ENCODE measurements around the gene CCDC74B. TPM values are rescaled to one million over a fixed set of nuclear protein-coding genes. Genes with fewer than 3 reads are reported as not detected.
"Not testable (repeated sequence)": the region's sequence is repeated elsewhere in the genome, so short reads cannot be mapped to it uniquely, and the experiment has no call there.

The CCDC74B gene
- total RNA-seq, 1 donor from 2014 or later: 10.9 TPM

GRCh38 chr2:130165293-130166016 lies 20.5 kb upstream of the CCDC74B start:
- H3K4me1 Mint-ChIP-seq (ENCODE audit: low read depth): no peaks in the 10 kb centered on the region
- no peak overlapping the region for H3K4me3 Mint-ChIP-seq (ENCODE audit: low read depth)
- peaks cover 19% of the 10 kb centered on the region for H3K36me3 Mint-ChIP-seq (ENCODE audit: insufficient read depth)
- H3K27ac Mint-ChIP-seq: no peak overlapping the region
- H3K9me3 Mint-ChIP-seq (ENCODE audit: low read depth): no peaks in the 10 kb centered on the region
- TF ChIP-seq, protein P1, sequence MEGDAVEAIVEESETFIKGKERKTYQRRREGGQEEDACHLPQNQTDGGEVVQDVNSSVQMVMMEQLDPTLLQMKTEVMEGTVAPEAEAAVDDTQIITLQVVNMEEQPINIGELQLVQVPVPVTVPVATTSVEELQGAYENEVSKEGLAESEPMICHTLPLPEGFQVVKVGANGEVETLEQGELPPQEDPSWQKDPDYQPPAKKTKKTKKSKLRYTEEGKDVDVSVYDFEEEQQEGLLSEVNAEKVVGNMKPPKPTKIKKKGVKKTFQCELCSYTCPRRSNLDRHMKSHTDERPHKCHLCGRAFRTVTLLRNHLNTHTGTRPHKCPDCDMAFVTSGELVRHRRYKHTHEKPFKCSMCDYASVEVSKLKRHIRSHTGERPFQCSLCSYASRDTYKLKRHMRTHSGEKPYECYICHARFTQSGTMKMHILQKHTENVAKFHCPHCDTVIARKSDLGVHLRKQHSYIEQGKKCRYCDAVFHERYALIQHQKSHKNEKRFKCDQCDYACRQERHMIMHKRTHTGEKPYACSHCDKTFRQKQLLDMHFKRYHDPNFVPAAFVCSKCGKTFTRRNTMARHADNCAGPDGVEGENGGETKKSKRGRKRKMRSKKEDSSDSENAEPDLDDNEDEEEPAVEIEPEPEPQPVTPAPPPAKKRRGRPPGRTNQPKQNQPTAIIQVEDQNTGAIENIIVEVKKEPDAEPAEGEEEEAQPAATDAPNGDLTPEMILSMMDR (IDR thresholded peaks at IDR 0.05; ENCODE audit: unreplicated experiment): no peak
- no peak for DNase-seq (ENCODE audit: low spot score, unreplicated experiment)
- H3K27me3 Mint-ChIP-seq: no peaks in the 10 kb centered on the region

GRCh38 chr2:130162968-130163367 lies 18.1 kb upstream of the CCDC74B start:
- Mint-ChIP-seq H3K9me3 (ENCODE audit: low read depth) (no peaks in the 10 kb centered on the region), H3K4me3 (ENCODE audit: low read depth) (no peak overlapping the region), H3K4me1 (ENCODE audit: low read depth) (no peaks in the 10 kb centered on the region), H3K27me3 (no peaks in the 10 kb centered on the region), H3K27ac (no peak overlapping the region), H3K36me3 (ENCODE audit: insufficient read depth) (peaks cover 17% of the 10 kb centered on the region)
- DNase-seq (ENCODE audit: low spot score, unreplicated experiment): no peak
- TF ChIP-seq, protein P1 (IDR thresholded peaks at IDR 0.05; ENCODE audit: unreplicated experiment): no peak

GRCh38 chr2:130162486-130162885 lies 17.6 kb upstream of the CCDC74B start:
- not testable (repeated sequence) for H3K27me3 Mint-ChIP-seq; H3K4me1 Mint-ChIP-seq (ENCODE audit: low read depth); H3K9me3 Mint-ChIP-seq (ENCODE audit: low read depth); DNase-seq (ENCODE audit: low spot score, unreplicated experiment); H3K27ac Mint-ChIP-seq; H3K4me3 Mint-ChIP-seq (ENCODE audit: low read depth)
- peaks cover 13% of the 10 kb centered on the region for H3K36me3 Mint-ChIP-seq (ENCODE audit: insufficient read depth)

DNA sequence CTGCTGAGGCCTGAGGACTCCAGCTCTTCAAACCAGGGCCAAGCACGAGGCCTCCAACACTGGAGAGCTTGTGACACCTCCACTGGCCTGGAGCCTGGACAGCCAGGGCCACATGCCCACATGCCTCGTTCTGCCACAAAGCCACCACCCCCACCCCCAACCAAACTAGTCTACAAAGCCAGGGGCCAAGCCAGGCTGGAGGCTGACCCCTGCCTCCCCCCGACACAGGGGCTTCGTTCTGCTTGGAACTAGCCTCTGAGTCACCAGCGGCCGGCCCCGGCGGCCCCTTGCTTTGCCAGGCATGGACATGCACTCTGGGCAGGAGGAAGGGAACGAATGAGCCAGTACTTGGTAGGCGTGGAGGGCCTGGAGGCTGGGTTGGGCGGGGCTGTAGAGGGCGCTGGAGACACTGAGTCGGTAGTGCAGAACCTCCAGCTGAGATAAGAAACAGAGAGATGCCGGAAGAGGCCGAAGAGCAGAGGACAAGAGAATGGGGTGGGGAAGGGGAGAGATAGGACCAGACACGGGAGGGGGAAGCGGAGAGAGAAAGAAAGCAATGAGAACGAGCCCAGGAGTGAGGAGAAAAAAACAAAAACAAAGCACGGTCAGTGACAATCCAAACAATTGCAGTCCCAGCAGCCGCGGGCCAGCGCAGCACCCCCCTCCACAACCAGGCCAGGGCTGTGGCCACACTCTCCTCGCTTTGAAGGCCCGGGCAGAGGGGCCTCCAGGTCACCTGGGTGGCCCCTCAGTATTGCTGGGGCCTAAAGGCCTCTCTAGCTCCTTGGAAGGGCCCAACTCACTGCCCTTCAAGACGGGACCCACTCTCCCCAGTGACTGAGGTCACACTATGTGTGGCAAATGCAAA lies 16.2 kb upstream of the CCDC74B start:
- not testable (repeated sequence) for H3K27me3 Mint-ChIP-seq; DNase-seq (ENCODE audit: low spot score, unreplicated experiment); H3K9me3 Mint-ChIP-seq (ENCODE audit: low read depth); H3K36me3 Mint-ChIP-seq (ENCODE audit: insufficient read depth); H3K27ac Mint-ChIP-seq; H3K4me1 Mint-ChIP-seq (ENCODE audit: low read depth); H3K4me3 Mint-ChIP-seq (ENCODE audit: low read depth)

GRCh38 chr2:130160131-130160530 lies 15.2 kb upstream of the CCDC74B start:
- H3K4me3 Mint-ChIP-seq (ENCODE audit: low read depth): no peak overlapping the region
- no peaks in the 10 kb centered on the region for H3K27me3 Mint-ChIP-seq
- H3K9me3 Mint-ChIP-seq (ENCODE audit: low read depth): no peaks in the 10 kb centered on the region
- peaks cover 3% of the 10 kb centered on the region for H3K36me3 Mint-ChIP-seq (ENCODE audit: insufficient read depth)
- DNase-seq (ENCODE audit: low spot score, unreplicated experiment): no peak
- peaks cover 2% of the 10 kb centered on the region for H3K4me1 Mint-ChIP-seq (ENCODE audit: low read depth)
- peak overlapping the region; percentile 50 for H3K27ac Mint-ChIP-seq
- TF ChIP-seq, protein P1 (IDR thresholded peaks at IDR 0.05; ENCODE audit: unreplicated experiment): no peak

DNA sequence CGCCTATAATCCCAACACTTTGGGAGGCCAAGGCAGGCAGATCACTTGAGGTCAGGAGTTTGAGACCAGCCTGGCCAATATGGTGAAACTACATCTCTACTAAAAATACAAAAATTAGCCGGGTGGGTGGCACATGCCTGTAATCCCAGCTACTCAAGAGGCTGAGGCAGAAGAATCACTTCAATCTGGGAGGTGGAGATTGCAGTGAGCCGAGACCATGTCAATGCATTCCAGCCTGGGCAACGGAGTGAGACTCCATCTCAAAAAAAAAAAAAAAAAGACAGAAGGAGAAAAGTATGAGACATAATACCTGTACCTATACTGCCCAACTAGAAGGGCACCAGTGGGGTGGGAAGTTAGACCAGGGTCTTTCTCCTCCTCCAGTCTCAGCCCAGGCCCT lies 14.5 kb upstream of the CCDC74B start:
- not testable (repeated sequence) for H3K27ac Mint-ChIP-seq; H3K9me3 Mint-ChIP-seq (ENCODE audit: low read depth); H3K4me1 Mint-ChIP-seq (ENCODE audit: low read depth); DNase-seq (ENCODE audit: low spot score, unreplicated experiment); H3K4me3 Mint-ChIP-seq (ENCODE audit: low read depth); H3K36me3 Mint-ChIP-seq (ENCODE audit: insufficient read depth); H3K27me3 Mint-ChIP-seq
